Measurements from ENCODE around the gene AIMP1.
"Not testable (repeated sequence)": the region's sequence is repeated elsewhere in the genome, so short reads cannot be mapped to it uniquely, and the experiment has no call there.

Gene AIMP1

DNA sequence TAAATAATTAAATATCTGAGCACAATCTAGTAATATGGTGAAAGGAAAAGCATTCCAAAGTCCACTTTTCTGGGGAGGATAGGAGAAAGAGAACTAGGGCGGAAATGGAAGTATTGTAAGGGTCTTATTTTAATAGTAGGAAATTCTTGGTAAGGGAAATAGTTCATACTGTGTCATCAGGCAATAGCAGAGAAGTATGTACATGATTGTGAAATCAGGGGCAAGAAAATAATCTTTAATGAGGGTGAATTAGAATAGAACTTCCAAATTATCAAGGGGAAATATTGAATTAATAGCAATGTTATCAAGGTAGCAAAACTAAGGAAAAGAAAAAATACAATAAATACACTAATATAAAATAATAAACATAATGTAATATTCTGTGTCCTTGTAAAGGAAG lies 37.4 kb downstream of the AIMP1 start:
- no peak for DNase-seq

DNA sequence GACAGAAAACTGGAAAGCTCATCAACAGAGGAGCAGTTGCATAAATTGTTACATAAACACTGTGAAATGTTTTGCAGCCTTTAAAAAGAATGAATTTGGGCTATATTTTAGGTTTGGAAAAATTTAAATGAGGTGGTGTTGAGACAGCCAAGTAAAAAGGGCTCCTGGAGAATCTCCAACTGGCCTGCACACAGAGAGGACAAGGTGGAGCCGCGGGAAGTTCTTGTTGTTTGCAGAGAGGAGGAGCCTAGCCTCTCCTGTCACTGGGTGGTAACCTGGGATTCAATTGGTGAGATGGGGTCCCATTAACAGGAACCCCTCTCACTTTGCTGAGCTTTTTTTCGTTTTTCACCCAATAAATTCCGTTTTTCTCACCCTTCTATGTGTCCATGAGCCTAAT lies 38.8 kb downstream of the AIMP1 start:
- DNase-seq, result no peak

DNA sequence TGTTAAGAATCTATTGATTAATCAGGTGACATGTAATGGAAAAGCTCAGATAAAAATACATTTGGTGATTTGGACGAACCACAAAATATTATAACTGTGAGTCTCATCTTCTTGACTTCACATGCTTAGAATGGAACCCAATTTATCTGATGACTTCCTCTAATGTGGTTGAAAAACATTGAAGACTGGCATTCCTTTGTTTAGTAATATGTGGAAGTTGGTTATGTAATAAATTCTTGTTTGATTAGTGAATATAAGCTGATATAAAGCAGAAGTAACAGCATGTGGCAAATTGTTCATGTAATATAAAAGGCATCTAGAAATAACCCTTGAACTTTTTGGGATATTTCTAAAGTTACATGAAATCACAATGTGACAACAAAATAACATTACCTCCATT lies 42.5 kb downstream of the AIMP1 start:
- no peak for DNase-seq

GRCh38 chr4:106362086-106362825 lies 45.9 kb downstream of the AIMP1 start:
- DNase-seq, result no peak

GRCh38 chr4:106364282-106364681 lies 47.9 kb downstream of the AIMP1 start:
- DNase-seq, result no peak

- DNase-seq, result no peak
These were observed 49.3 kb downstream of the AIMP1 start for GRCh38 chr4:106365613-106366012.

DNA sequence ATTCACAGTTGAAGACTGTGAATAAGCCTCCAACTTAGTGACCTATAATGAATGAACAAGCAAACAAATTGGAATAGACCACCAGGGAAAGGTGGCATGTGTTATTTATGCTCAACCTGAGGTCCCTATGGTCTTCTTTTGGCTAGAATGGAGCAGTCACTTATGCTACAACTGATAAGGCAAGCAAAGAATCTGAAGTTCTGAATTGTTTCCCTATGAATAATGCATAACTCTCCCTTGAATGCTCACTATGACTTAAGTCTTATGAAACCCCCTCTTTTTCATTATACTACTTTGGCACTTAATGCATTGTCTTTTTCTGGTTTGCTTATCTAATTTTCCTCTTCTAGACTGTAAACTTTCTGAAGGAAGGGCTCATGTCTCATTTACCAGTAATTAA lies 49.7 kb downstream of the AIMP1 start:
- DNase-seq, result no peak

GRCh38 chr4:106367072-106367471 lies 50.7 kb downstream of the AIMP1 start:
- no peak for DNase-seq

DNA sequence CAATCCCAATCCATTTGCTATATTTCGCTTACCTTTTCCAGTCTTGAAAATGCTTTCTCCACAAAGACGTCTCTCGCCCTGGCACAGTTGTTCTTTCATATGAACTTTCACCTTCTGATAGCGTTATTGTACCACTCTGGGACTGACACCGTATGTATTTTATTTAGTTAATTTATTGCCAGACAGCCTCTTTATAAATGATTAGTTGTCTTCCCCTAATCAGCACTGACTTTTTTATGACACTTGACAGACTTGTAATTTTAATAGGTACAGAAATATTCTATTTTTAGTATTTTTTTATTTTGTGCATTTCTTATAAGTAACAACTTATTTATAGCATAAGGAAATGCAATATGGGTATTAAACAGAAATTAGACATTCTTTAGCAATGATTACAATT lies 52.3 kb downstream of the AIMP1 start, which contains the start of gene GIMD1:
TSS of gene GIMD1 (minus strand) at position 101 of the 400 bp plus-strand sequence. CDS start 1,343 bp downstream, outside the sequence.
- DNase-seq, result no peak

- peak; percentile 5 for DNase-seq
These were observed 53.2 kb downstream of the AIMP1 start for GRCh38 chr4:106369456-106370060.

DNA sequence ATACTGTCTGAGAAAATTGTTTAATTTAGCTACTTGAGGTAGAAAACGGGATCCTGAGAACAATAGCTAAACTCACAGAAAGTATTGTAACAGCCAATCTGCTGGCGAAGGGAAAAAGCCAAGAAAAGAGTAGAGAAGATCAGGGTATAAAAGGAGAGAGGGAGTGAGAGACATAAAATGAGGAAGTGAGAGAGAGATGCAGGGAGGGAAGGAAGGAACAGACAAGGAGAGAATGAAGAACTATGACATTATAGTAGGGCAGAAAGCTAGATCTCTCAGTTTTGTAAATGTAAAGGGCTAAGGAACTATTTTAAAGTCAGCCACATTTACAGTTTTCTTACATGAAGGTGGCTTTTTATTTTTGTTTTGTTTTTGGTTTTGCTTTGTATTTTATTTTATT lies 53.9 kb downstream of the AIMP1 start:
- DNase-seq, result no peak

- DNase-seq, result no peak
These were observed 54.8 kb downstream of the AIMP1 start for GRCh38 chr4:106371161-106371560.

DNA sequence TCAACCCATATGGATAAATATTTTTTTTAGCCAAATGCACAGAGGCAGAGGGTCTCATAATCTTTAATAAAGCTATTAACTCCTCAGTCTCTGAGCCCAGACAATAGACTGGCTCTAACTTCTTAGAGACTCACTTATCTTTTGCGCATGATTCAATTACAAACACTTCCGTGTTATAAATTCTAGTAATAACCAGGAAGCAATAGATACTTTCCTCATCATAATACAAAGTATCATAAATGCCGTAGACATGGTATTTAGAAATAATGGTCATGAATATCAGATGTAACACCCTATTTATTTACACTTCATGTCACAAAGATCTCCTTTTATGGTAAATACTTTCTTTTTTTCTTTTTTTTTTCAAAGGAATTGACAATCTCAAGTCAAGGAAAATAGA lies 56.7 kb downstream of the AIMP1 start:
- no peak for DNase-seq

GRCh38 chr4:106380179-106380578 lies 63.8 kb downstream of the AIMP1 start:
- no peak for DNase-seq

GRCh38 chr4:106384878-106385277 lies 68.5 kb downstream of the AIMP1 start:
- no peak for DNase-seq

DNA sequence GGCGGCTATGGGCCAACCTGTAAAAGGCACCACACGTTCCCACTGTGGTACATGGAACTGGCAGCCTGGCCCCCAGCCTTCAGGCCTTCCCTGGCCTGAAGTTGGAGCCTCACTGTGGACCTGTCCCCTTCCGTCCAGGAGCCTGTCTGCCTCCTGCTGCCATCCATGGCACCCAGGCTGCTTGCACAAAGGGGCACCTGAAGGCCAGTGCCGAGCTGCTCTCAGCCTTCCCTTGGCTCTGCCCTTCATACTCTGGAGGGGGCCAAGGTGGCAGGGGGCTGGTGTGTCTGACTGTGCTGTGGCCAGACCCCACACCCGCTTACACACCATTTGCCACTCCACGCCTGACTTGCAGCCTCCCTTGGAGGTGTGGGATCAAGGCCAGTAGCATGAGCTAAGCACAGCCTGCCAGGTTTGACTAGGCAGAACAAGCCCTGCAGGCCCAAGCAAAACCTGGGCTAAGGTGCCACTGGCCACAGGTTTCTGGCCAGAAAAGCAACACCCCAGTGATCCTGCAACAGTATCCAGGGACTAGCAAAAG lies 69.6 kb downstream of the AIMP1 start:
- no peak for DNase-seq

DNA sequence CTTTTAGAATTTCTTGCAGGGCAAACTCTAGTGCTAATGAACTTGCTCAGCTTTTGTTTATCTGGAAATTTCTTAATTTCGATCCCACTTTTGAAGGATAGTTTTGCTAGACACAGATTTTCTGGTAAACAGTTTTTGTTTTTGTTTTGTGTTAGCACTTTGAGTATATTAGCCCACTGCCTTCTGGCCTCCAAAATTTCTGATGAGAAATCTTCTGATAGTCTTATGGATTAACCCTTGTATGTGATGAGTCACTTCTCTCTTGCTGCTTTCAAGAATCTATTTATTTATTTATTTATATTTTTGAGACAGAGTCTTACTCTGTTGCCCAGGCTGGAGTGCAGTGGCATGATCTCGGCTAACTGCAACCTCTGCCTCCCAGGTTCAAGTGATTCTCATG lies 79.2 kb downstream of the AIMP1 start:
- no peak for DNase-seq

DNA sequence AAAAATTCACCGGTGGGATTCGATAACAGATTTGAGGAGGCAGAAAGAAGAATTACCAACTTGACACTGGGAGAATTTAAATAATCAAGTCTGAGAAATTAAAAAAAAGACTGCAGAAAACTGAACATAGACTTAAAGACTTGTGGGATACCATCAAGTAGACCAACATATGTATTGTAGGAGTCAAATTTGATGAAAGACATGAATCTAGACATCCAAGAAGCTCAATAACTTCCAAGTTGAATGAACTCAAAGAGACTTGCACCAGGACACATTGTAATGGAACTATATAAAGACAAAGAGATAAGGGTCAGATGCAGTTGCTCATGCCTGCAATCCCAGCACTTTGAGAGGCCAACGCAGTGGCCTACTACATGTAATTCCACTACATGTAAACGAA lies 82.5 kb downstream of the AIMP1 start:
- not testable (repeated sequence) for DNase-seq
